Measurements from ENCODE around the gene ZDHHC19.

Gene ZDHHC19

GRCh38 chr3:196210673-196211556, at the start of gene ZDHHC19:
Gene ZDHHC19 (minus strand): TSS chr3:196211400. CDS start chr3:196211315, 85 bp downstream.
- peaks cover 0 to 9% (median 3%) of the 10 kb centered on the region in 4 donors for H3K4me1 ChIP-seq
- intact Hi-C loops (cut with DNase I; ENCODE audit: low total_unique reads), result no loop called here
- peaks cover 0 to 60% of the 10 kb centered on the region in 2 donors for H3K27me3 ChIP-seq
- DNase-seq, result no peak
- no peak within 1 kb of the TSS for H3K4me3 ChIP-seq
- no peak for TF ChIP-seq CTCF (IDR thresholded peaks at IDR 0.05)
- no peak within 1 kb of the TSS for H3K27ac ChIP-seq
- no peaks in the 10 kb centered on the region for H3K9me3 ChIP-seq
- no peaks in the 10 kb centered on the region for H3K36me3 ChIP-seq

GRCh38 chr3:196260784-196261183, 49.6 kb upstream of the ZDHHC19 start:
- H3K27me3 ChIP-seq, result no peaks in the 10 kb centered on the region
- DNase-seq, result no peak
- TF ChIP-seq CTCF (IDR thresholded peaks at IDR 0.05), result no peak
- H3K36me3 ChIP-seq, result peaks cover 14 to 57% (median 34%) of the 10 kb centered on the region in 3 donors
- H3K4me3 ChIP-seq, result no peak overlapping the region
- no peak overlapping the region for H3K27ac ChIP-seq
- H3K4me1 ChIP-seq, result no peaks in the 10 kb centered on the region
- intact Hi-C loops (cut with DNase I; ENCODE audit: low total_unique reads), result no loop called here
- H3K9me3 ChIP-seq, result no peaks in the 10 kb centered on the region

GRCh38 chr3:196255776-196256175, 44.6 kb upstream of the ZDHHC19 start:
- no peak for DNase-seq
- Histone ChIP-seq H3K4me3 (no peak overlapping the region), H3K9me3 (no peaks in the 10 kb centered on the region), H3K27me3 (no peaks in the 10 kb centered on the region), H3K4me1 (no peaks in the 10 kb centered on the region), H3K27ac (no peak overlapping the region), H3K36me3 (peaks cover 8 to 36% (median 29%) of the 10 kb centered on the region in 3 donors)
- intact Hi-C loops (cut with DNase I; ENCODE audit: low total_unique reads), result no loop called here
- no peak for TF ChIP-seq CTCF (IDR thresholded peaks at IDR 0.05)

GRCh38 chr3:196254376-196255283, 43.4 kb upstream of the ZDHHC19 start:
- H3K4me1 ChIP-seq, result no peaks in the 10 kb centered on the region
- intact Hi-C loops (cut with DNase I; ENCODE audit: low total_unique reads), result loop anchor here (5.0 kb wide), 1 partner anchor 268 kb away; no protein-coding TSS in a partner anchor
- no peak for TF ChIP-seq CTCF (IDR thresholded peaks at IDR 0.05)
- no peaks in the 10 kb centered on the region for H3K9me3 ChIP-seq
- no peak overlapping the region for H3K4me3 ChIP-seq
- H3K27me3 ChIP-seq, result no peaks in the 10 kb centered on the region
- no peak for DNase-seq
- no peak overlapping the region for H3K27ac ChIP-seq
- H3K36me3 ChIP-seq, result peaks cover 8 to 35% (median 23%) of the 10 kb centered on the region in 3 donors

GRCh38 chr3:196251918-196252317, 40.7 kb upstream of the ZDHHC19 start:
- Histone ChIP-seq H3K27me3 (no peaks in the 10 kb centered on the region), H3K27ac (no peak overlapping the region), H3K4me3 (no peak overlapping the region), H3K36me3 (peaks cover 19 to 44% (median 39%) of the 10 kb centered on the region in 3 donors), H3K4me1 (no peaks in the 10 kb centered on the region), H3K9me3 (no peaks in the 10 kb centered on the region)
- no peak for DNase-seq
- no peak for TF ChIP-seq CTCF (IDR thresholded peaks at IDR 0.05)
- intact Hi-C loops (cut with DNase I; ENCODE audit: low total_unique reads), result loop anchor here (5.0 kb wide), 1 partner anchor 270 kb away; no protein-coding TSS in a partner anchor

Data from tibial artery (tissue), 4 donors.